HG03064 (cell line): ENCODE results near the gene HTR1E.
"Not testable (repeated sequence)": the region's sequence is repeated elsewhere in the genome, so short reads cannot be mapped to it uniquely, and the experiment has no call there.

Experiments used
- ATAC-seq: cut with Tn5 transposase; IDR thresholded peaks from one replicate; pipeline ENCODE4 v1.9.1; 2021; ENCODE audit warnings: low read depth; ENCODE audit not compliant: unreplicated experiment

Gene HTR1E

GRCh38 chr6:86969573-86969972 is 32.2 kb downstream of the HTR1E start:
- no peak for ATAC-seq

DNA sequence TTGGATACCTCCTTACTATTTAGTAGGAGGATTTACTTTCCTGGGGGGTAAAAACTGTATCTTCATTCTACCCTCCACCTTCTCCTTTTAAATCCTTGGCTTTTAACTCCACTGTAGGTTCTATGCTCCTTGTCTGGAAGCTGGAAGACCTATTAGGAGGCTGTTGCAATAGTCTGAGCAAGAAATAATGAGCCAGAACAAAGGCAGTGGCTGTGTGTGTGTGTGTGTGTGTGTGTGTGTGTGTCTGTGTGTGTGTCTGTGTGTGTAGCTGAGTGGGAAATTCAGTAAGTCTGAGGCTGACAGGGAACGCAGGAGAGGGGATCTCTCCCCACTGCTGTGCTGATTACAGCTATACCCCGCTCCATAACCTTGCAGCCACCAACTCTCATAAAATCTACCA is 35.8 kb downstream of the HTR1E start:
- no peak for ATAC-seq

GRCh38 chr6:86978251-86978650 is 40.9 kb downstream of the HTR1E start:
- no peak for ATAC-seq

DNA sequence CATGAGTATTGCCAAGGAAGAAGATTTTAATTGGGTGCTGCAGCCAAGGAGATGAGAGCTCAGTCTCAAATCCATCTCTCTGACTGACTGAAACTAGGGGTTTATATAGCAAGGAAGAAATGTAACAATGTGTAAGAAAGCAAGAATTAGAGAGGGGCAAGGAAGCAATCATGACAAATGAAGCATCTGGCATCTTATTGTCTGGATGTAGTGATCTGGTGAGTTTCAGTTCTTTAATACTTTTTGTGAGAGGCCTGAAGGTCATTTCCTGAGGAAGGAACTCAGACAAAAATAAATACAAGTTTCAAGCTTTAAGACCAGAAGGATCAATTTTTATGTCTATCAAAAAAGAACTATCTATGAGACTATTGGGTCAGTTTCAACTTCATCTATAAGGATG is 64.2 kb downstream of the HTR1E start:
- ATAC-seq = no peak

GRCh38 chr6:87002391-87002790 is 65.1 kb downstream of the HTR1E start:
- not testable (repeated sequence) for ATAC-seq

GRCh38 chr6:87006541-87006940 is 69.2 kb downstream of the HTR1E start:
- ATAC-seq = not testable (repeated sequence)

- ATAC-seq = not testable (repeated sequence)
These were observed 72.3 kb downstream of the HTR1E start for GRCh38 chr6:87009581-87009980.

GRCh38 chr6:87012035-87012434 is 74.7 kb downstream of the HTR1E start:
- ATAC-seq = no peak

GRCh38 chr6:87012743-87013142 is 75.4 kb downstream of the HTR1E start:
- no peak for ATAC-seq

- ATAC-seq = no peak
These were observed 79.4 kb downstream of the HTR1E start for GRCh38 chr6:87016772-87017171.

DNA sequence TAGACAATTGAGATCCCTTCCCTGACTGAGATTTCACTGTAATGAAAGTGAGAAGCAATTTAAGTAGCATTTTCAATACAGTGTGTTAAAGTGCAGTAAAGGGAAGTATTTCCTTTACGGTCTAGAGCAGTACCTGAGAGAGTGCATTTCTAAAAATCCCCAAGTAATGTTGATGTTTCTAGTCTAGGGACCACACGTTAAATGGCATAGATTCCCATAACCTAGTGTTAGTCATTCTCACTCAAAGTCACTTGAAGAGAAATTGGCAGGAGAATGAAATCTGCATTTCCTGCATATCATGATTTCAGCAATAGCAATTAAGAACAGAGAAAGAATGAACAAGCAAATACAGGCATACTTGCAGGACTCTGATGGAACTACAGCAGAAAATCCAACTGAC is 89.7 kb downstream of the HTR1E start:
- ATAC-seq = no peak

DNA sequence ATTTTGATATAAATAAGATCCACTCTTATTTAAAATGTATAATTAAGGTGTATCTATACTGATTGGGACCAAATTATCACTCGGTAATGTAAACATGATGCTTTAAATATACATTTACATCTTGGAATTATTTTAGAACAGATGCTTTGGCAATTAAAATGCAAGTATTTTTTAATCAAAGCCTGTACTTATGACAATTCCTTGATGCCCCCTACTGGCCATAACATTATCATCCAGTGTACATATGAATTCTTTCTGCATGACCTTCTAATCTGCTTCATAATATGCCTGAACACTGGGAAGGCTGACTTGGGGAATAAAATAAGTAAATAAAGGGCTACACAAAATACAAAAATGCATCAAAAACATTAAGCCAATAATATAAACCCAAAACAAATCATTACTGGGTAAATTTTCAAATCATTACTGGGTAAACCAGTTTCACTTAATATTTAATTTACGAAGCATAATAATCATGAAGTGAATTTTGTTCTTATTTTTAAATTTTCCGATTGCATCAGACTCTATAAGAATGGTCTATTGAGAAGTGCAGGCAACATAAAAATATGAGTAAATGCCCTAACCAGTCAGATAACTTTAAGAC is 92.5 kb downstream of the HTR1E start:
- ATAC-seq = no peak

GRCh38 chr6:87040729-87041128 is 103.4 kb downstream of the HTR1E start:
- ATAC-seq = no peak

DNA sequence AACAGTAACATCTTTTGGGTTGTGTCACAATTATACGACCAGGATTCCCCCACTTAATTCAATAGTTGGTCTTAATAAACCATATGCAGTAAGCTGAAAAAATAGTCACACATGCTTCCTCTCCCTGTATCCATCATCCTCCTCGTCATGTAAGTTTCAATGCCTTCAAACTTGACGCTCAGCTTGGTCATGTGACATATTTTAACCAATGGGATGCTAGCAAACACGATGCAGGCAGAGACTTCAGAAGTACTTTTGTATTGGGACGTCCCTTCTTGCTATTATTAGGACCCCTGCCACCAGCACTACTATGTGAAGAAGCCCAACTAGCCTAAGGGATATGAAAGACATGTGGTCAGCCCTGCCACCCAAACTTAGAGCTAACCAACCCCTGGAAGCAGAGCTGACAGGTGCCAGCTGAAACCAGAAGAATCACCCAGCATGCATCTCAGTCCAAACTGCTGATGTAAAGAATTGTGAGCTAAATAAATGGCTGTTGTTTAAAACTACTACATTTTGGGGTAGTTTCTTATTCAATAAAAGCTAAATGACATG is 108.3 kb downstream of the HTR1E start:
- no peak for ATAC-seq

DNA sequence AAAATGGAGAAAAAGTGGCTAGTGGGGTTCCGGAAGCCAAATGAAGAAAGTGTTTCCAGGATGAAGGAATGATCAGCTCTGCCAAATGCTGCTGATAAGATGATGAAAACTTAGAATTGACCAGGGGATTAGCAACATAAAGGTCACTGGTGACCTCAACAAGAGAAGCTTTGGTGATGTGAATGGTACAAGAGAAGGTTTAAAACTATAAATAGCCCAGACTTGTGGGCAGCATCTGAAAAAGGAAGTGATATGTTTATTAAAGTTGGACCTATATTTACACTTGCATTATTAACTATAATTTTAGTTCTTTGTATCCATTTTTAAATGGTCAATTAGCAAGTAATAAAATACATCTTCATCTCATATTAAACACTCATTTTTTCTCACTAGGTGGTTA is 112.5 kb downstream of the HTR1E start:
- no peak for ATAC-seq

GRCh38 chr6:87053312-87053711 is 116.0 kb downstream of the HTR1E start:
- no peak for ATAC-seq

DNA sequence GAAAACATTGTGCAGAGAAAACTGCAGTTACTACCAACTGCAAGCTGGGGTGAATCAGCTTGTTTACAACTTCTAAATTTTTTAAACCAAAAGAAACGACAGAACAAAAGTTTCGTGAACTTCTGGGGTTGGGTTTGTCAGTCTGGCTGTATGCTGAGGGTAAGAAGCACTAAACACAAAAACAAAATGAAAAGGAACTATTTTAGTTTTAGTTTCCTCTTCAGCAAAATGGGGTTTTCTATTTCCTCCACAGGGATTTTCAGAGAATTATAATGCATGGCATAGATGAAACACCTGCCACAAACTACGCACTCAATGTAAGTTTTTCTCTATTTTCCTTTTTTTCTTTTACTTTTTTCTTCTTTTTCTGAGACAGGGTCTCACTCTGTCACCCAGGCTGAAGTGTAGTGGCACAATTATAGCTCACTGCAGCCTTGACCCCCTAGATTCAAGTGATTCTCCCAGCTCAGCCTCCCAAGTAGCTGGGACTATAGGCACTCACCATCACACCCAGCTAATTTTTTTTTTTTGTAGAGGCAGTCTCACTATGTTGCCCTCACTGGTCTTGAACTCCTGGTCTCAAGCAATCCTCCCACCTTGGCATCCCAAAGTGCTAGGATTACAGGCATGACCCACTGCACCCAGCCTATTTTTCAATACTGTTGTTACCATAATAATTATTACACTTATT is 117.0 kb downstream of the HTR1E start:
- ATAC-seq = peak; percentile 59

- no peak for ATAC-seq
These were observed 122.6 kb downstream of the HTR1E start for GRCh38 chr6:87059943-87060342.

- no peak for ATAC-seq
These were observed 127.8 kb downstream of the HTR1E start for GRCh38 chr6:87065117-87065516.
